ENCODE results near the gene USP12.

The USP12 gene

GRCh38 chr13:27208514-27208913 is 36.9 kb upstream of the USP12 start:
- Histone ChIP-seq H3K4me1 (no peaks in the 10 kb centered on the region), H3K9me3 (peaks cover 0 to 17% (median 0%) of the 10 kb centered on the region in 3 donors), H3K36me3 (no peaks in the 10 kb centered on the region), H3K27ac (no peak overlapping the region), H3K27me3 (no peaks in the 10 kb centered on the region), H3K4me3 (no peak overlapping the region)
- DNase-seq, result no peak
- intact Hi-C loops (cut with DNase I; ENCODE audit: low total_unique reads), result no loop called here
- TF ChIP-seq, protein P1, sequence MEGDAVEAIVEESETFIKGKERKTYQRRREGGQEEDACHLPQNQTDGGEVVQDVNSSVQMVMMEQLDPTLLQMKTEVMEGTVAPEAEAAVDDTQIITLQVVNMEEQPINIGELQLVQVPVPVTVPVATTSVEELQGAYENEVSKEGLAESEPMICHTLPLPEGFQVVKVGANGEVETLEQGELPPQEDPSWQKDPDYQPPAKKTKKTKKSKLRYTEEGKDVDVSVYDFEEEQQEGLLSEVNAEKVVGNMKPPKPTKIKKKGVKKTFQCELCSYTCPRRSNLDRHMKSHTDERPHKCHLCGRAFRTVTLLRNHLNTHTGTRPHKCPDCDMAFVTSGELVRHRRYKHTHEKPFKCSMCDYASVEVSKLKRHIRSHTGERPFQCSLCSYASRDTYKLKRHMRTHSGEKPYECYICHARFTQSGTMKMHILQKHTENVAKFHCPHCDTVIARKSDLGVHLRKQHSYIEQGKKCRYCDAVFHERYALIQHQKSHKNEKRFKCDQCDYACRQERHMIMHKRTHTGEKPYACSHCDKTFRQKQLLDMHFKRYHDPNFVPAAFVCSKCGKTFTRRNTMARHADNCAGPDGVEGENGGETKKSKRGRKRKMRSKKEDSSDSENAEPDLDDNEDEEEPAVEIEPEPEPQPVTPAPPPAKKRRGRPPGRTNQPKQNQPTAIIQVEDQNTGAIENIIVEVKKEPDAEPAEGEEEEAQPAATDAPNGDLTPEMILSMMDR (IDR thresholded peaks at IDR 0.05), result no peak

DNA sequence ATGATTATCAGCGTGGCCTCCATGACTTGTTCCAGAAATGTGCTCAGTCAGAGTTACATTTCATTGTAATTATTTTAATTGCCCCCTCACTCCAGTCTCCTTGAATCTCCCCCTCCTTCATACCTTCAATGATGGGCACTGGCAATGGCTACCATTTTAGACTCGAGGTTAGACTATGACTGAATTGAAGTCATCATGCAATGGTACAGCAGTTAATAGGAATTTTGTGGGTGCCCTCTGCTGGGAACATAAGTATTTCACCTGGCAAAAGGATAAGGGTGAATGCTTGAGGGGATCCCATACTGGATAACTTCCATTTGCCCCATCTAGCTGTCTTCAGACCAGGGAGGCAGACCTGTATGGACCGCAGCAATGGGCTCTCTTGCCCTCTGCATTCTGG is 32.2 kb upstream of the USP12 start:
- intact Hi-C loops (cut with DNase I; ENCODE audit: low total_unique reads), result no loop called here
- TF ChIP-seq, protein P1 (IDR thresholded peaks at IDR 0.05), result peak; percentile 6 to 24
- Histone ChIP-seq H3K36me3 (no peaks in the 10 kb centered on the region), H3K27ac (no peak overlapping the region), H3K4me1 (no peaks in the 10 kb centered on the region), H3K4me3 (no peak overlapping the region), H3K27me3 (peaks cover 0 to 5% of the 10 kb centered on the region in 2 donors), H3K9me3 (peaks cover 0 to 8% (median 0%) of the 10 kb centered on the region in 3 donors)
- no peak for DNase-seq

DNA sequence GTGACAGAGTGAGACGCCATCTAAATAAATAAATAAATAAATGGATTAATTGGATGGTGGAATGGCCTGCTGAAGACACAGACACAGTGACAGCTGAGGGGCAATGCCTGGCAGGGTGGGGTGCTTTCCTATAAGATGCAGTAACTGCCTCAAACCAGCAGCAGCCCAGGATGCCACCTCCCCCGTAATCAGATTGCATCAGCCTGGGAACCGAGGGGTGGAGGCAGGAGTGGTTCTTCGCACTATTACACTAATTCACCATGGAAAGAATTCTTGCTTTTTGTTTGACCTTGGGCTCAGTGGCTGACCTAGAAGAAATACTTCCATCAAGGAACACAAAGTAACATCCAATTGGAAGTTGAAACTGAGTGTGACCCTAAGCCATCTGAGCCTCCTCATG is 31.6 kb upstream of the USP12 start:
- H3K27me3 ChIP-seq, result peaks cover 0 to 5% of the 10 kb centered on the region in 2 donors
- H3K36me3 ChIP-seq, result no peaks in the 10 kb centered on the region
- no peaks in the 10 kb centered on the region for H3K4me1 ChIP-seq
- TF ChIP-seq, protein P1 (IDR thresholded peaks at IDR 0.05), result no peak
- H3K4me3 ChIP-seq, result no peak overlapping the region
- intact Hi-C loops (cut with DNase I; ENCODE audit: low total_unique reads), result no loop called here
- H3K9me3 ChIP-seq, result peaks cover 0 to 2% (median 0%) of the 10 kb centered on the region in 3 donors
- no peak overlapping the region for H3K27ac ChIP-seq
- no peak for DNase-seq

DNA sequence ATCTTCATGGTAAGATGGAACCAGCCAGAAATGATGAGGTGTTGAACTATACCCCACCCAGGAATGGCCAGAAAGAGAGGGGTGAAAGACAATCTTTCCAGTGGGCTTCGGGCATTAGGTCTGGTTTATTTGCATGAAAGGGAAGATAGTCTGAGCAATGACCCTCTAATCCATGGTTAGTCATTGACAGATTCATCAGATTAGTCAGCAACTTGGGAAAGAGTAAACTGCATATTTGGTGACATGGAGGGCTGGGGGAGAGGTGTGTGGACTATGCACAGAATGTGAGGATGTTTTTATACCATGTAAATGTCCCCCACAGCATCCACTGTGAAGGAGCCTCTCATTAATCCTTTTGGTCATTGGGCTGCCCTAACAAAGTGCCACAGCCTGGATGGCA is 30.1 kb upstream of the USP12 start:
- TF ChIP-seq, protein P1 (IDR thresholded peaks at IDR 0.05), result no peak

GRCh38 chr13:27200413-27201070 is 28.9 kb upstream of the USP12 start:
- H3K27ac ChIP-seq, result no peak overlapping the region
- intact Hi-C loops (cut with DNase I; ENCODE audit: low total_unique reads), result no loop called here
- no peaks in the 10 kb centered on the region for H3K4me1 ChIP-seq
- TF ChIP-seq, protein P1 (IDR thresholded peaks at IDR 0.05), result no peak
- peaks cover 0 to 5% of the 10 kb centered on the region in 2 donors for H3K27me3 ChIP-seq
- H3K4me3 ChIP-seq, result no peak overlapping the region
- no peaks in the 10 kb centered on the region for H3K36me3 ChIP-seq
- no peak for DNase-seq
- no peaks in the 10 kb centered on the region for H3K9me3 ChIP-seq

More for the DNA sequence above, 30.1 kb upstream of the USP12 start:
- no peaks in the 10 kb centered on the region for H3K4me1 ChIP-seq
- no peak overlapping the region for H3K27ac ChIP-seq
- intact Hi-C loops (cut with DNase I; ENCODE audit: low total_unique reads), result no loop called here
- H3K36me3 ChIP-seq, result no peaks in the 10 kb centered on the region
- DNase-seq, result no peak
- no peak overlapping the region for H3K4me3 ChIP-seq
- peaks cover 0 to 5% of the 10 kb centered on the region in 2 donors for H3K27me3 ChIP-seq
- no peaks in the 10 kb centered on the region for H3K9me3 ChIP-seq

Data from tibial artery (tissue), 4 donors.